Astrocyte (in vitro differentiated cells and primary cell): ENCODE measurements around the gene UGT1A5. TPM values are rescaled to one million over a fixed set of nuclear protein-coding genes. Genes with fewer than 3 reads are reported as not detected.

Experiments
- DNase-seq: peaks from one replicate; pipeline ENCODE4 v3.0.0-alpha.2; 2010; ENCODE audit warnings: low read depth
- FAIRE-seq: peaks from 2 replicates; lab custom pipeline; 2011; peaks lifted over from hg19 to GRCh38; lab: Jason Lieb, UNC
- H2AFZ ChIP-seq: 2 replicates; pipeline ENCODE4 v1.6.0; 2012; ENCODE audit warnings: low read depth, low read length, inconsistent platforms
- H3K27ac ChIP-seq: 2 replicates; pipeline ENCODE4 v1.5.1; 2011; ENCODE audit warnings: low read depth, low read length, inconsistent platforms
- H3K27me3 ChIP-seq: 2 replicates; pipeline ENCODE4 v1.6.0; 2011; ENCODE audit warnings: low read length, inconsistent platforms; ENCODE audit not compliant: insufficient read depth
- H3K36me3 ChIP-seq: 2 replicates; pipeline ENCODE4 v1.5.1; 2011; ENCODE audit warnings: low read length, inconsistent platforms; ENCODE audit not compliant: insufficient read depth
- H3K4me1 ChIP-seq: 2 replicates; pipeline ENCODE4 v1.5.1; 2011; ENCODE audit warnings: low read length, inconsistent platforms; ENCODE audit not compliant: insufficient read depth
- H3K4me2 ChIP-seq: 2 replicates; pipeline ENCODE4 v1.6.0; 2012; ENCODE audit warnings: low read length, inconsistent platforms
- H3K4me3 ChIP-seq: 2 replicates; pipeline ENCODE4 v1.5.1; 2011; ENCODE audit warnings: low read depth, mild to moderate bottlenecking, low read length, inconsistent platforms; ENCODE audit not compliant: insufficient read depth
- H3K79me2 ChIP-seq: 2 replicates; pipeline ENCODE4 v1.6.0; 2012; ENCODE audit warnings: mild to moderate bottlenecking, low read length, inconsistent platforms; ENCODE audit not compliant: insufficient read depth
- H3K9ac ChIP-seq: 2 replicates; pipeline ENCODE4 v1.6.0; 2012; ENCODE audit warnings: mild to moderate bottlenecking, low read length, inconsistent platforms
- H3K9me3 ChIP-seq: 2 replicates; pipeline ENCODE4 v1.5.1; 2012; ENCODE audit warnings: low read depth, mild to moderate bottlenecking, low read length, inconsistent platforms; ENCODE audit not compliant: insufficient read depth
- H4K20me1 ChIP-seq: 2 replicates; pipeline ENCODE4 v1.6.0; 2012; ENCODE audit warnings: low read length, inconsistent platforms; ENCODE audit not compliant: insufficient read depth
- H3K27ac Mint-ChIP-seq: one replicate; pipeline ENCODE4 v1.8.0; 2021; ENCODE audit warnings: mild to moderate bottlenecking, mixed read lengths; ENCODE audit not compliant: unreplicated experiment
- H3K27me3 Mint-ChIP-seq: one replicate; pipeline ENCODE4 v1.8.0; 2021; ENCODE audit warnings: low read depth, mixed read lengths; ENCODE audit not compliant: unreplicated experiment
- H3K36me3 Mint-ChIP-seq: one replicate; pipeline ENCODE4 v1.8.0; 2021; ENCODE audit warnings: low read depth, mixed read lengths; ENCODE audit not compliant: unreplicated experiment
- H3K4me1 Mint-ChIP-seq: one replicate; pipeline ENCODE4 v1.8.0; 2021; ENCODE audit warnings: low read depth, mixed read lengths; ENCODE audit not compliant: unreplicated experiment
- H3K4me3 Mint-ChIP-seq: one replicate; pipeline ENCODE4 v1.8.0; 2021; ENCODE audit warnings: mild to moderate bottlenecking, moderate library complexity, mixed read lengths; ENCODE audit not compliant: unreplicated experiment
- H3K9me3 Mint-ChIP-seq: one replicate; pipeline ENCODE4 v1.8.0; 2021; ENCODE audit warnings: mild to moderate bottlenecking, mixed read lengths; ENCODE audit not compliant: unreplicated experiment
- EZH2 ChIP-seq: IDR thresholded peaks from 2 replicates; pipeline ENCODE4 v1.6.1; 2012; ENCODE audit warnings: mild to moderate bottlenecking, low read length, inconsistent platforms; ENCODE audit not compliant: insufficient read depth
- total RNA-seq: library from RNA; stranded (reverse); gene quantifications from 2 replicates; pipeline ENCODE4 v1.2.1, GENCODE V29; 2021
- TF ChIP-seq, protein P1 (sequence below): IDR thresholded peaks from 2 replicates; pipeline ENCODE4 v1.5.1; 2011; ENCODE audit warnings: low read depth, mild to moderate bottlenecking, inconsistent platforms, low read length, moderate library complexity; ENCODE audit not compliant: insufficient read depth

UGT1A5 gene
- total RNA-seq, 1 donor from 2014 or later, result not detected

DNA sequence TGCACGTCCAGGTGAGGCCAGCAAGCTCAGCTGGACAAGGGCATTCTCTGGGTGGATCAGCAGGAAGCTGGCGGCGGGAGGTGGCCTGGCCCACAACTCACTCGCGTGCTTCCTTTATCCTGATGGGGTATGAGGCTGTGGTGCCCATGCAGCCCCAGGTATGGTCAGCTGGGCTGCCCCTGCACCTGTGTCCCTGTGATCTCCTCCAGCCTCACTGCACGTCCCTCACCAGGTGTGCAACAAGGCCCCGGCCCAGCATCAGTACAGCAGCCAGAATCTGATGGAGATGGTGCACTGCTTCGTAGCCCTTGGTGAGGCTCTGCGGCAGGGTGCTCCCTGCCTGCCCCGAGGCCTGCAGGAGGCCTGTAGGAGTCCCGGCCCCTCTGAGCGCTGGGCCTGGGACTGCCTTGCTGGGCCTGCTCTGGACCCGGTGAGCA is 83.0 kb downstream of the UGT1A5 start:
- H3K27me3 Mint-ChIP-seq, result peaks cover 28% of the 10 kb centered on the region
- FAIRE-seq (no peak), DNase-seq (no peak)
- H3K27ac Mint-ChIP-seq, result no peak overlapping the region
- H3K9me3 Mint-ChIP-seq, result peaks cover 7% of the 10 kb centered on the region
- no peaks in the 10 kb centered on the region for H4K20me1 ChIP-seq
- no peak overlapping the region for H3K9ac ChIP-seq
- H3K4me3 Mint-ChIP-seq, result no peak overlapping the region
- no peaks in the 10 kb centered on the region for H3K4me1 Mint-ChIP-seq
- TF ChIP-seq, protein P1, sequence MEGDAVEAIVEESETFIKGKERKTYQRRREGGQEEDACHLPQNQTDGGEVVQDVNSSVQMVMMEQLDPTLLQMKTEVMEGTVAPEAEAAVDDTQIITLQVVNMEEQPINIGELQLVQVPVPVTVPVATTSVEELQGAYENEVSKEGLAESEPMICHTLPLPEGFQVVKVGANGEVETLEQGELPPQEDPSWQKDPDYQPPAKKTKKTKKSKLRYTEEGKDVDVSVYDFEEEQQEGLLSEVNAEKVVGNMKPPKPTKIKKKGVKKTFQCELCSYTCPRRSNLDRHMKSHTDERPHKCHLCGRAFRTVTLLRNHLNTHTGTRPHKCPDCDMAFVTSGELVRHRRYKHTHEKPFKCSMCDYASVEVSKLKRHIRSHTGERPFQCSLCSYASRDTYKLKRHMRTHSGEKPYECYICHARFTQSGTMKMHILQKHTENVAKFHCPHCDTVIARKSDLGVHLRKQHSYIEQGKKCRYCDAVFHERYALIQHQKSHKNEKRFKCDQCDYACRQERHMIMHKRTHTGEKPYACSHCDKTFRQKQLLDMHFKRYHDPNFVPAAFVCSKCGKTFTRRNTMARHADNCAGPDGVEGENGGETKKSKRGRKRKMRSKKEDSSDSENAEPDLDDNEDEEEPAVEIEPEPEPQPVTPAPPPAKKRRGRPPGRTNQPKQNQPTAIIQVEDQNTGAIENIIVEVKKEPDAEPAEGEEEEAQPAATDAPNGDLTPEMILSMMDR, result no peak
- no peak for TF ChIP-seq EZH2
- no peak overlapping the region for H3K4me2 ChIP-seq
- no peaks in the 10 kb centered on the region for H3K36me3 Mint-ChIP-seq
- no peak overlapping the region for H3K27ac ChIP-seq
- no peak overlapping the region for H3K4me3 ChIP-seq
- H2AFZ ChIP-seq, result no peak overlapping the region
- no peaks in the 10 kb centered on the region for H3K36me3 ChIP-seq
- H3K4me1 ChIP-seq, result no peaks in the 10 kb centered on the region
- H3K79me2 ChIP-seq, result no peaks in the 10 kb centered on the region
- no peaks in the 10 kb centered on the region for H3K27me3 ChIP-seq
- peaks cover 3% of the 10 kb centered on the region for H3K9me3 ChIP-seq

DNA sequence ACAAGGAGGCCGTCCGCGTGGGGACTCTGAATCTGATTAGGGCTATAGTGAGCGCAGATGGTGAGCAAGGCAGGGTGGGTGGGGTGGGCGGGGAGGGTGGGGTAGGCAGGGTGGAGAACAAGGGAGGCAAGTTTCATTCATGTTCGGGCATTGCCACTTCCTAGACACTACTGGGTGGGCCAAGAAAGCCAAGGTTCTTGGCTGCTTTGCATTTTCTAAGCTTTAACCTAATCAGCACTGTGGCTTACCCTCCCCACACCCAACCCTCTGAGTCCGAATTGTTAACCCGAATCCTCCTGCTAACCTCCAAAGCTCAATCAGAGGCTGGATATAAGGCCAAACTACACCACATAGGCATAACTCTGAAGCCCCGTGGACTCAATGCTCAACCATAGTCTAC is 83.5 kb downstream of the UGT1A5 start:
- Mint-ChIP-seq H3K27me3 (peaks cover 23% of the 10 kb centered on the region), H3K4me3 (no peak overlapping the region)

More for the DNA sequence above, 83.5 kb downstream of the UGT1A5 start:
- Mint-ChIP-seq H3K4me1 (peaks cover 3% of the 10 kb centered on the region), H3K36me3 (no peaks in the 10 kb centered on the region), H3K27ac (no peak overlapping the region), H3K9me3 (peaks cover 7% of the 10 kb centered on the region)
- Histone ChIP-seq H3K9me3 (peaks cover 3% of the 10 kb centered on the region), H3K4me1 (peaks cover under 1% of the 10 kb centered on the region), H4K20me1 (no peaks in the 10 kb centered on the region), H3K36me3 (no peaks in the 10 kb centered on the region), H3K4me3 (no peak overlapping the region), H3K27me3 (no peaks in the 10 kb centered on the region), H3K9ac (no peak overlapping the region), H2AFZ (no peak overlapping the region), H3K79me2 (no peaks in the 10 kb centered on the region), H3K4me2 (no peak overlapping the region), H3K27ac (no peak overlapping the region)
- DNase-seq (no peak), FAIRE-seq (no peak)
- no peak for TF ChIP-seq EZH2
- TF ChIP-seq, protein P1, result no peak
